Measurements from ENCODE around the gene HMBS.

GRCh38 chr11:119081682-119082260 is 2.9 kb upstream of the HMBS start:
- TF ChIP-seq CTCF (conservative IDR thresholded peaks at IDR 0.05; ENCODE audit: low read length), result no peak
- no peak for TF ChIP-seq EZH2phosphoT487 (IDR thresholded peaks at IDR 0.05; ENCODE audit: borderline replicate concordance)

All from Loucy (cell line).